Stimulated activated CD4-positive, alpha-beta T cell treated with anti-CD3 and anti-CD28 coated beads, Interleukin-4, amount 100 ng/mL, for 4 hours (primary cell): ENCODE data around the gene TUBGCP6.

Experiments used
- DNase-seq, 2 experiments: peaks; one replicate each; pipeline ENCODE4 v3.0.0-alpha.2; 2020

Gene TUBGCP6

DNA sequence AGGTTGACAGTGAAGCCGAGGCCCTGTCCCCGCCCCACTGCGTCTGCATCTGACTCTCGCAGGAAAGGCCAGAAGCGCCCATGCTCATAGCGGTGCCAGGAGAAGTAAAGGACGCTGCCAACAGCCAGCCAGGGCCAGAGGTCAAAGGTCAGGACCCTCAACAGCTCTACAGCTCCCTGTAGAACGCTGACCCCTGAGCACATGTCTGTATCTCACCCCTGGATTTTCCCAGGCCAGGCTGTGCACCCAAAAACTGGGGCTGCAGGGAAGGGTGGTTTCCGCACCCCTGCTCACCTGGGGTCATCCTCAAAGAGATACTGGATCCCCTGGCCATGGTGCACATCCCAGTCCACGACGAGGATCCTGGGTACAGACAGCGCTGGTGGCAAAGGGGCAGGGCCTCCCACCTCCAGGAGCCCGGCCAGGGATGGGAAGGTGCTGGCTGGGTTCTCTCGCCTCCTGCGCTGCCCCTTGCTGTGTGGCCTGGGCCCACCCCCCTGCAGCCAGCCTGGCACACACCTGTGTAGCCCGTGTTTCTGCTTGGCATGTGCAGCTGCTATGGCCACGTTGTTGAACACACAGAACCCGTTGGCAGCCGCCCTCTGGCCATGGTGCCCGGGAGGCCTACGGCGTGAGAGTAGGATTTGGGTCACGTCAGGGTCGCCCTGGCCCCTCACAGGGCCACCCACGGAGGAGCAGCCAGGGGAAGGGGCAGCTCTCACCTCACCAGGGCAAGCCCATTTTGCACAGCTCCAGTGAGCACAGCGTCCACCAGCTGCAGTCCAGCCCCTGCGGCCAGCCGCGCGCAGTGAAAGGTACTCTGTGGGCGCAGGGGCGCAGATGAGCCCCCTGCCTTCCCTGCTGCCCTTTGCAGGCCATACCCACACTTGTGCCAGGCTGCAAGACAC, 4.8 kb upstream of the TUBGCP6 start:
- DNase-seq: no peak

GRCh38 chr22:50248196-50249081, 3.6 kb upstream of the TUBGCP6 start:
- no peak for DNase-seq

GRCh38 chr22:50247748-50248147, 2.9 kb upstream of the TUBGCP6 start:
- peak in 1 of 2 experiments; percentile 16 for DNase-seq

GRCh38 chr22:50246242-50247175, 1.7 kb upstream of the TUBGCP6 start:
- no peak for DNase-seq

DNA sequence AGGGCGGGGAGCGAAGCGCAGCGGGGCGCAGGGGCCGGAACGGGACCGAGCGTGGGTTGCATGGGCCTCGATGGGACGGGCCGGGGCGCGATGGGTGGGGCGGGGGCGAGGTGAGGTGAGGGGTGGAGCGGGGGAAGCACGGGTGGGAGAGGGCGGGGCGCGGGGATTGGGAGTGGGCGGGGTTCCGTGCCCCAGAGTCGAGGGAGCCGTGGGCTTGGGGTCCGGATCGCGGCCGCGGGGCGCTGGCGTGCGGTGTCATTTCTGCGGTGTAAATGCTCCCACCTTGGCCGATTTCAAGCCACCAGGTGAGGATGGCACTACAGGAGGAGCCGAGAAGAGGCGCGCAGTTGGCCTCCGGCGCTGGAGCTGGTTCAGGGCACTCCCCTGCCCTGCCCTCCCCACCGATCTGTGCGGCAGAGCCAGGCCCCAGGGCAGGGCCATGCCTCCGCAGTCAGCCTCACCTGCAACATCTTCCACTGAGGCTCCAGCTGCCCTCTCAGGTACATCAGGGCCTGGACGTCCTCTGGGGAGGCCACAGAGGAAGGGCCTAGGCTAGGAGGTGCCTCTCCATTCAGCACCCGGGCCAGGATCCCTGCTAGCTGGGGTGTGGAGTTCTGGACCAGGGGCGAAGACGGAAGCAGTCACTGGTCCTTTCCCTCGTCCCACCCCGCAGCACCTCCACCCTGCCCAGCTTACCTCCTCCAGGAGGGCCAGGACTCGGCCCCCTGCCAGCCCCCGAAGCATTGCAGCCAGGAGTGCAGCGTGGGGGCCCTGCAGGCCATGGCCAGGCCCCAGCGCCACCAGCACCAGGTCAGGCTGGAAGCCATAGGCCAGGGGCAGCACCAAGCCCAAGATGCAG, 620 bp upstream of the TUBGCP6 start:
- no peak for DNase-seq

GRCh38 chr22:50243685-50244419, 971 bp downstream of the TUBGCP6 start:
- no peak for DNase-seq

DNA sequence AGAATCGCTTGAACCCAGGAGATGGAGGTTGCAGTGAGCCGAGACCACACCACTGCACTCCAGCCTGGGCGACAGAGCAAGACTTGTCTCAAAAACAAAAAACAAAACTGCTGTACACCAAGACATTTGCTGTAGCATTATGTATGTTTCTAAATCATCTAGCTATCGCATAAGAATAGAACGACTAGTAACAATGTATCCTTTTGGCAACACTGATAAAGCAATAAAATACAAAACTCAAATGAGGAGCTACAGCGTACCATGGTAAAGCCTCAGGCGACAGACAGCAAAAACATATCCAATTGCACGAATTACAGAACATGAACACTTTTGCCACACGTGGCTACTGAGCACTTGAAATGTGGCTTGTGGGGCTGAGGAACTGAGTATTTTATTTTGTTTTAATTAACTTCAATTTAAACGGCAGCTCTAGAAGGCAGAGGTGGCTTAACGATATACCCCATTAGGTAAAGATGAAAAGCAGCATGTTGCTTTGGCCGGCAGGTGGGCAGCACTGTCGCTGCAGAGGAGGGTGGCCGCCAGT, 2.3 kb downstream of the TUBGCP6 start:
- no peak for DNase-seq

DNA sequence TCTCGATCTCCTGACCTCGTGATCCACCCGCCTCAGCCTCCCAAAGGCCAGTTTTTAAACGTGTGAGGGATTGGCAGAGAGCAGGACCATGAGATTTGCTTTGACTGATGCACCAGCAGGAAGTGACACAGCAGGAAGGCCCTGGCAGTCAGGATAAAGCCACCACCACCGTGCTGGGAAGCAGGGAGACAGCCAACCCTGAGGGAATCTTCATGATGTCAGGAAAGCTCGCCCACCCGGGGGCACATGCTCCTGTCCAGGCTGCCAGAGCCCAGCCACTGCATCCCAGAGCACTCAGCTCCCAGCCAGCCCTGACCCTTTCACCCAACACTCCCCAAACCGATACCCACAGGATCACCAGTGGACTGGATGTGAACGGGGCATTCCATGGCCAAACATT, 6.1 kb downstream of the TUBGCP6 start:
- no peak for DNase-seq

DNA sequence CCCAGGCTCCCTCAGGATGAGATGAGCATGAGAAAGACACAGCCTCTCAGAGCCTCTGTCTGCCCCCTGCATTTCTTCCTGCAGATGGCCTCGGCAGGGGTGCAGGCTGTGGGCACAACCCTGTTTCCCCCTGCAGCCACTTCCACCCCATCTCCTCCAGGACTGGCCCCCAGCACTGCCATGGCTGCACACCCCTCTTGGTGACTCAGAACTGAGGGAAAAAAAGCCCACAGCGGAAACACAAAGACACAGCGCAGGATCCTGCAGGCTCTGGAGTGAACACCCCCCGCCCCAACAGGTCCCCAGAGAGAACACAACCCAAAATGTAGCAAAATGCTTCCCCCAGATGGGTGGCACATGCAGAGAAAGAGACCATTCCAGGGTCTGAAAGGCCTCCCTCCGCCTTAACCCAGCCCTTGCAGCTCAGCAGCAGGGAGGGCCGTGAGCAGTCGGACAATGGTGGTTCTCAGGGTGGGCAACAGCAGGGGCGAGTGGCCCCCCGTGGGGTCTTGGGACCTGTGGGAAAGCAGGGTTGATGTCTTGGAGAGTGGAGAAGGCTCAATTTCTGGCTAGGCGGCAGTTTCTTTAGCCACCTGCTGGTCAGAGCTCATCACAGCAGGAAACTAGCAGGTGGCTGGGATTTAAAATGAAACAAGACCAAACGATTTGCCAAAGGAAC, 8.0 kb downstream of the TUBGCP6 start:
- no peak for DNase-seq

DNA sequence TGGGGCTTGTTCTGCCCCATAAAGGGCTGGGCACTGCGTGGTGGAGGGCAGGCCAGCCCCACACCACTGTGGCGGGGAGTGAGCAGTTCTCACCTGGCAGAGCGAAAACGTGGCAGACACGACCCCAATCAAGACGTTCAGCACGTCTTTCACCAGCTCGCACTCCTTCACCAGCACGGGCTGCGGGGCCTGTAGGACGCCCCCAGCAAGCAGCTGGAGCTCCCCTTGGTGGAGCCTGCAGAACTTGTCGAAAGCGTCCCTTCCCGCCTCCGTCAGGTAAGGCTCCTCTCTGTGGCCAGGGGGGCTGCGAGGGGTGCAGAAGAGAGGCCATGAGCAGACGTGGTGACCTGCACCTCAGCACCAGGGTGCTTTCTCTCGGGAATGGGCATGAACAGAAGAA, 11.6 kb downstream of the TUBGCP6 start:
- no peak for DNase-seq

GRCh38 chr22:50232481-50233151, 12.2 kb downstream of the TUBGCP6 start:
- DNase-seq: no peak

- DNase-seq: no peak
Measured at GRCh38 chr22:50229370-50229769, 15.5 kb downstream of the TUBGCP6 start.

GRCh38 chr22:50228366-50228765, 16.5 kb downstream of the TUBGCP6 start:
- DNase-seq: no peak

GRCh38 chr22:50227579-50228215, 17.1 kb downstream of the TUBGCP6 start:
- no peak for DNase-seq

- DNase-seq: no peak
Measured at GRCh38 chr22:50226875-50227165, 18.0 kb downstream of the TUBGCP6 start.

GRCh38 chr22:50226063-50226874, 18.6 kb downstream of the TUBGCP6 start:
- no peak for DNase-seq

GRCh38 chr22:50225200-50225969, 19.4 kb downstream of the TUBGCP6 start:
- no peak for DNase-seq
